AG04450 (cell line): ENCODE data around the gene CCBE1. TPM values are rescaled to one million over a fixed set of nuclear protein-coding genes. Genes with fewer than 3 reads are reported as not detected.

Experiments used
- CTCF ChIA-PET: fragments of 300-600, 350-600 bp; formaldehyde crosslinking; extraction: SDS; loops from one replicate; lab custom pipeline; 2022; ENCODE audit warnings: antibody characterized with exemption, inconsistent platforms; lab: Charles Lee
- POLR2A ChIA-PET: fragments of 350-600 bp; formaldehyde crosslinking; extraction: SDS; loops from one replicate; lab custom pipeline; 2021; ENCODE audit warnings: antibody characterized with exemption, inconsistent platforms; lab: Yijun Ruan, JAX
- DNase-seq: peaks from one replicate; pipeline ENCODE4 v3.0.0-alpha.2; 2011; ENCODE audit warnings: low read depth, low spot score
- H3K27ac ChIP-seq: one replicate; pipeline ENCODE4 v1.5.1; 2012; ENCODE audit warnings: low read depth, low read length, control low read depth
- H3K27me3 ChIP-seq: one replicate; pipeline ENCODE4 v1.6.0; 2012; ENCODE audit warnings: low read length; ENCODE audit not compliant: control insufficient read depth, insufficient read depth
- H3K4me3 ChIP-seq: 2 replicates; pipeline ENCODE4 v1.5.1; 2011; ENCODE audit warnings: mild to moderate bottlenecking, low read depth, low read length, control low read depth
- H3K9me3 ChIP-seq: 2 replicates; pipeline ENCODE4 v1.5.1; 2012; ENCODE audit warnings: low read length; ENCODE audit not compliant: control insufficient read depth, insufficient read depth
- CTCF ChIP-seq: IDR thresholded peaks from 2 replicates; pipeline ENCODE4 v1.5.1; 2011; ENCODE audit warnings: low read depth, low read length, control low read depth, inconsistent platforms
- polyA plus RNA-seq: library from polyadenylated mRNA; depleted of rRNA; stranded (reverse); fragments of >200 nt; gene quantifications from 2 replicates; pipeline ENCODE4 v1.2.3, GENCODE V29; 2011

CCBE1 gene
- polyA plus RNA-seq, 1 experiment = 40.4 TPM

- Histone ChIP-seq H3K27me3 (no peaks in the 10 kb centered on the region), H3K4me3 (no peak overlapping the region), H3K27ac (no peak overlapping the region), H3K9me3 (no peaks in the 10 kb centered on the region)
- no peak for TF ChIP-seq CTCF
- ChIA-PET POLR2A (interaction anchor here (0.6 kb wide), 1 partner anchor 23 kb away, joined by 4 read pairs; no protein-coding TSS in a partner anchor), CTCF (interaction anchor here (1.3 kb wide), 1 partner anchor 211 kb away, joined by 4 read pairs; no protein-coding TSS in a partner anchor)
- DNase-seq = no peak
Observed at GRCh38 chr18:59612381-59612780, 84.8 kb downstream of the CCBE1 start.

GRCh38 chr18:59610546-59611140 is 86.6 kb downstream of the CCBE1 start:
- Histone ChIP-seq H3K27ac (no peak overlapping the region), H3K27me3 (no peaks in the 10 kb centered on the region), H3K4me3 (no peak overlapping the region), H3K9me3 (no peaks in the 10 kb centered on the region)
- TF ChIP-seq CTCF = no peak
- no peak for DNase-seq
- ChIA-PET CTCF (interaction anchor here (0.8 to 1.1 kb wide), 3 partner anchors 13 to 212 kb away, joined by 3 to 4 read pairs (median 3); partner anchors contain the start of gene CCBE1), POLR2A (no interaction called here)

- no peaks in the 10 kb centered on the region for H3K27me3 ChIP-seq
- H3K27ac ChIP-seq = no peak overlapping the region
- no peak for DNase-seq
- ChIA-PET POLR2A (no interaction called here), CTCF (no interaction called here)
- TF ChIP-seq CTCF = no peak
- H3K9me3 ChIP-seq = no peaks in the 10 kb centered on the region
- no peak overlapping the region for H3K4me3 ChIP-seq
Observed at GRCh38 chr18:59609654-59610053, 87.6 kb downstream of the CCBE1 start.

- ChIA-PET CTCF (interaction anchor here (0.9 to 2.8 kb wide), 3 partner anchors 13 to 216 kb away, joined by 3 to 13 read pairs (median 10); no protein-coding TSS in a partner anchor), POLR2A (interaction anchor here (0.6 kb wide), 1 partner anchor 293 kb away, joined by 7 read pairs; the partner anchor contains the start of gene PMAIP1)
- TF ChIP-seq CTCF = no peak
- Histone ChIP-seq H3K9me3 (no peaks in the 10 kb centered on the region), H3K4me3 (no peak overlapping the region), H3K27me3 (no peaks in the 10 kb centered on the region), H3K27ac (no peak overlapping the region)
- no peak for DNase-seq
Observed at GRCh38 chr18:59607471-59607870, 89.8 kb downstream of the CCBE1 start.

GRCh38 chr18:59607078-59607379 is 90.2 kb downstream of the CCBE1 start:
- no peaks in the 10 kb centered on the region for H3K9me3 ChIP-seq
- no peak for DNase-seq
- TF ChIP-seq CTCF = no peak
- H3K4me3 ChIP-seq = no peak overlapping the region
- H3K27ac ChIP-seq = no peak overlapping the region
- ChIA-PET CTCF (interaction anchor here (0.6 to 2.8 kb wide), 4 partner anchors 13 to 216 kb away, joined by 3 to 13 read pairs (median 8); no protein-coding TSS in a partner anchor), POLR2A (interaction anchor here (0.6 to 0.7 kb wide), 2 partner anchors 96 to 293 kb away, joined by 7 to 12 read pairs; partner anchors contain the start of gene PMAIP1)
- H3K27me3 ChIP-seq = no peaks in the 10 kb centered on the region
